Measurements from ENCODE around the gene TUBA1C. TPM values are rescaled to one million over a fixed set of nuclear protein-coding genes. Genes with fewer than 3 reads are reported as not detected.
A peak's percentile ranks its signal among the peaks of the same experiment; 100 is the strongest.
"Not testable (repeated sequence)": the region's sequence is repeated elsewhere in the genome, so short reads cannot be mapped to it uniquely, and the experiment has no call there.

TUBA1C gene
- total RNA-seq, 1 experiment from 2014 or later: 1,096 TPM

DNA sequence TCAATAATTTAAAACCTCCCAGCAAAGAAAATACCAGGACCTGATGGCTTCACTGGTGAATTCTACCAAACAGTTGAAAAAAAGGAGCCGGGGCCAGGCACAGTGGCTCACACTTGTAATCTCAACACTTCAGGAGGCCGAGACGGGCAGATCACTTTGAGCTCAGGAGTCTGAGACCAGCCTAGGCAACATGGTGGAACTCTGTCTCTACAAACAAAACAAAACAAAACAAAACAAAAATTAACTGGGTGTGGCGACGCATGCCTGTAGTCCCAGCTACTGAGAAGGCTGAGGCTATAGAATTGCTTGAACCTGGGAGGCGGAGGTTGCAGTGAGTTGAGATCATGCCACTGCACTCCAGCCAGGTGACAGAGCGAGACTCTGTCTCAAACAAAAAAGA is 44.5 kb downstream of the TUBA1C start:
- no peak for DNase-seq (ENCODE audit: low read depth)

DNA sequence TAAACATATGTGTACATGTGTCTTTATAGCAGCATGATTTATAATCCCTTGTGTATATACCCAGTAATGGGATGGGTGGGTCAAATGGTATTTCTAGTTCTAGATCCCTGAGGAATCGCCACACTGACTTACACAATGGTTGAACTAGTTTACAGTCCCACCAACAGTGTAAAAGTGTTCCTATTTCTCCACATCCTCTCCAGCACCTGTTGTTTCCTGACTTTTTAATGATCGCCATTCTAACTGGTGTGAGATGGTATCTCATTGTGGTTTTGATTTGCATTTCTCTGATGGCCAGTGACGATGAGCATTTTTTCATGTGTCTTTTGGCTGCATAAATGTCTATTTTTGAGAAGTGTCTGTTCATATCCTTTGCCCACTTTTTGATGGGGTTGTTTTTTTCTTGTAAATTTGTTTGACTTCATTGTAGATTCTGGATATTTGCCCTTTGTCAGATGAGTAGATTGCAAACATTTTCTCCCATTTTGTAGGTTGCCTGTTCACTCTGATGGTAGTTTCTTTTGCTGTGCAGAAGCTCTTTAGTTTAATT is 45.6 kb downstream of the TUBA1C start:
- DNase-seq (ENCODE audit: low read depth): not testable (repeated sequence)

DNA sequence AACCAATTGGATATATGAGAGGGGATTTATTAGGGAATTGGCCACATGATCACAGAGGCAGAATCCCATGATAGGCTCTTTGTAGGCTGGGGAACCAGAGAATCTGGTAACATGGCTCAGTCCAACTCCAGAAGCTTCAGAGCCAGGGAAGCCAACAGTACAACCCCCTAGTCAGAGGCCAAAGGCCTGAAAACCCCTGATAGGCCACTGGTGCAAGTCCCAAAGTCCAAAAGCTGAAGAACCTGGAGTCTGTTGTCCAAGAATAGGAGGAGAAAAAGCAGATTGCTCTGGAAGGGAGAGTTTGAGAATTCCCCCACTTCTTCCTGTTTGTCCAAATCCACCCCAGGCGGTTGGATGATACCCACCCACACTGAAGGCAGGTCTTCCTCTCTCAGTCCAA is 49.9 kb downstream of the TUBA1C start:
- DNase-seq (ENCODE audit: low read depth): no peak

DNA sequence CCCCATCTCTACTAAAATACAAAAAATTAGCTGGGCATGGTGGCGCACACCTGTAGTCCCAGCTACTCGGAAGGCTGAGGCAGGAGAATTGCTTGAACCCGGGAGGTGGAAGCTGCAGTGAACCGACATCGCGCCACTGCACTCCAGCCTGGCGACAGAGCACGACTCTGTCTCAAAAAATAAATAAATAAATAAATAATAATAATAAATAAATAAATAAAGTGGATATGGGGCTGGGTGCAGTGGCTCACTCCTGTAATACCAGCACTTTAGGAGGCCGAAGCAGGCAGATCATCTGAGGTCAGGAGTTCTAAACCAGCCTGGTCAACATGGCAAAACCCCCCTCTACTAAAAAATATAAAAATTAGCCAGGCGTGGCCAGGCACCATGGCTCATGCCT is 52.2 kb downstream of the TUBA1C start:
- not testable (repeated sequence) for DNase-seq (ENCODE audit: low read depth)

DNA sequence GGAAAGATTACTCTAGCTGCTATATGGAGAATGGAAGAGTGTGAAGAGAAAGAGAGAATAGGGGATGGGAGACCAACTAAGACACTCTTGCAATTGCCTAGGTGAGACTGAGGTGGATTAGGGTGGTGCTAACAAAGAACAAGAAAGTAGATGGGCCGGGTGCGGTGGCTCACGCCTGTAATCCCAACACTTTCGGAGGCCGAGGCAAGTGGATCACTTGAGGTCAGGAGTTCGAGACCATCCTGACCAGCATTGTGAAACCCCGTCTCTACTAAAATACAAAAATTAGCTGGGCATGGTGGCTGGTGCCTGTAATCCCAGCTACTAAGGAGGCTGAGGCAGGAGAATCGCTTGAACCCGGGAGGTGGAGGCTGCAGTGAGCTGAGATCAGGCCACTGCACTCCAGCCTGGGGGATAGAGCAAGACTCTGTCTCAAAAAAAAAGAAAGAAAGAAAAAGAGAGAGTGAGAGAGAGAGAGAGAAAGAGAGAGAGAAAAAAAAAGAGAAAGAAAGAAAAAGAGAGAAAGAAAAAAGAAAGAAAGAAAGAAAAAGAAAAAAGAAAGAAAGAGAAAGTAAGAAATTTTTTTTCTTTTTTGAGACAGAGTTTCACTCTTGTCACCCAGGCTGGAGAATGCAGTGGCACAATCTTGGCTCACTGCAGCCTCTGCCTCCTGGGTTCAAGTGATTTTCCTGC is 55.7 kb downstream of the TUBA1C start:
- not testable (repeated sequence) for DNase-seq (ENCODE audit: low read depth)

DNA sequence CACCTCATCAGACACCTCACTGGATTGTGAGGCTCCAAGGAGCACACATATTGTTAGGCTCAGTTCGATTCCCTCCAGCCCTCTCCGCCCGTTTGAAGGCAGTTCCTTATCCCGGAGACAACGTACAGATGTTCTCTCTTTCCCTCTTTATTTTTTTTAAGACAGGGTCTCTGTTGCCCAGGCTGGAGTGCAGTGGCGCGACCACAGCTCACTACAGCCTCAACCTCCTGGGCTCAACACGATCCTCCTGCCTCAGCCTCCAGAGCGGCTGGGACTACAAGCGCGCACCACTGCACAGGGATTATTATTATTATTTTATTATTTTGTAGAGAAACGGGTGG is 57.5 kb downstream of the TUBA1C start:
- no peak for DNase-seq (ENCODE audit: low read depth)

DNA sequence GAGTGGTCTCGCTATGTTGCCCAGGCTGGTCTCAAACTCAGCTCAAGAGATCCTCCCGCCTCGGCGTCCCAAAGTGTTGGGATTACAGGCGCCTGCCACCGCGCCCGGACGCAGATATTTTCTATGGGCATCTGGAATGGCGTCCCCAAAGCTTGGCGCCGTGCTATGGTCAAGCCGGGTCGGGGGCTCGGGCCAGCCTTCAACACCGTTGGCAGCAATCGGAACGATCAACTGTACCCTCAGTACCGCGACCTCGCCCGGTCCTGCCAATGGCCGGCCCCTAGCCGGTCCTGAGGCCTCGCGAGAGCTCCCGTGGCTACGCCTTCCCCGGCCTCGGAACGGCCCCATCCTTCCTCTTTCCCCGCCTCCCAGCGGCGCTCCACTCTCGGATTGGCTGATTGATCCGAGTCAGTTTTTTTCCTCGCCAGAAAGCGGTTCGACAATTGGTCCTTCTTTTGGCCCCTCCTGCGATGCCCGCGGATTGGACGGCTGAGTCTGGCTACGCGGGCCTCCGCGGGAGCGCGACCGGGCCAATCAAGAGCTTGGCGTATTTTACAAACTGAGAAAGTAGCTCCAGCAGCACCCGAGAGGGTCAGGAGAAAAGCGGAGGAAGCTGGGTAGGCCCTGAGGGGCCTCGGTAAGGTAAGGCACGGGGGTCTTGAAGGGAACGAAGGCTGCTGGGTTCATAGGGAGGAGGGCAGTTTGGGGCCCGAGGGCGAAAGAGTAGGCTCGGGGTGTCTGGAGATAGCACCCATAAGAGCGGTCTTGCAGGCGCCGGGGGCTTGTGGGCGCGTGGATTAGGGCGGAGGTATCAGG is 58.0 kb downstream of the TUBA1C start, which contains the start of gene TROAP:
Gene TROAP, plus strand, starts transcription at position 548 of the 816 bp plus-strand sequence. CDS start 354 bp downstream, outside the sequence.
- peak; percentile 99 for DNase-seq (ENCODE audit: low read depth)

DNA sequence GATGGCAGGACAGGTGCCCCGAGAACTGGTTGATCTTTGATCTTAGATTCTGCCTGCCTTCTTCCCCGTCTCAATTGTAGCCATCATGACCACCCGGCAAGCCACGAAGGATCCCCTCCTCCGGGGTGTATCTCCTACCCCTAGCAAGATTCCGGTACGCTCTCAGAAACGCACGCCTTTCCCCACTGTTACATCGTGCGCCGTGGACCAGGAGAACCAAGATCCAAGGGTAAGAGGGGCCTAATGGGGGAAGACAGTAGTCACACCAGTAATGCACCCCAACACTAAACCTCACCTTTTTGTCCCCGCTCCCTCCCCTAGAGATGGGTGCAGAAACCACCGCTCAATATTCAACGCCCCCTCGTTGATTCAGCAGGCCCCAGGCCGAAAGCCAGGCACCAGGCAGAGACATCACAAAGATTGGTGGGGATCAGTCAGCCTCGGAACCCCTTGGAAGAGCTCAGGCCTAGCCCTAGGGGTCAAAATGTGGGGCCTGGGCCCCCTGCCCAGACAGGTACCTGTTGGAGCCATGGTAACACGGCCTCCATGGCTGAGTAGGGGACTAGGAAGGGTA is 58.7 kb downstream of the TUBA1C start:
- no peak for DNase-seq (ENCODE audit: low read depth)

Other genes with a start within 250 kb of the TUBA1C start
- 67.1 and 68.2 TPM in 2 replicates for gene PRKAG1, start 246.3 kb upstream of the TUBA1C start, total RNA-seq (2014; rRNA removed; shearing (Covaris generic))
- 10.3 and 11.0 TPM in 2 replicates for gene KMT2D, start 204.3 kb upstream of the TUBA1C start, total RNA-seq (2014; rRNA removed; shearing (Covaris generic))
- gene RHEBL1, start 195.1 kb upstream of the TUBA1C start, total RNA-seq (2014; rRNA removed; shearing (Covaris generic)): 6.3 and 11.0 TPM in 2 replicates
- not detected in 2 replicates for gene DHH, start 170.3 kb upstream of the TUBA1C start, total RNA-seq (2014; rRNA removed; shearing (Covaris generic))
- 18.2 and 19.6 TPM in 2 replicates for gene LMBR1L, start 154.2 kb upstream of the TUBA1C start, total RNA-seq (2014; rRNA removed; shearing (Covaris generic))
- gene TUBA1B, start 133.7 kb upstream of the TUBA1C start, total RNA-seq (2014; rRNA removed; shearing (Covaris generic)): 3,979 and 4,039 TPM in 2 replicates
- gene TUBA1A, start 76.0 kb upstream of the TUBA1C start, total RNA-seq (2014; rRNA removed; shearing (Covaris generic)): 306 and 316 TPM in 2 replicates
- gene PRPH, start 30.1 kb downstream of the TUBA1C start, total RNA-seq (2014; rRNA removed; shearing (Covaris generic)): 0.69 TPM in 1 of 2 replicates, not detected in the other
- 45.5 and 48.3 TPM in 2 replicates for gene TROAP, start 58.2 kb downstream of the TUBA1C start, total RNA-seq (2014; rRNA removed; shearing (Covaris generic))
- gene C1QL4, start 72.1 kb downstream of the TUBA1C start, total RNA-seq (2014; rRNA removed; shearing (Covaris generic)): 0.06 and 0.80 TPM in 2 replicates
- gene DNAJC22, start 81.8 kb downstream of the TUBA1C start, total RNA-seq (2014; rRNA removed; shearing (Covaris generic)): 2.4 and 2.7 TPM in 2 replicates
- 20.9 and 32.3 TPM in 2 replicates for gene SPATS2, start 102.4 kb downstream of the TUBA1C start, total RNA-seq (2014; rRNA removed; shearing (Covaris generic))

All from Daoy (cell line).